HEK293 (cell line): ENCODE data around the gene TMEM222.

Experiments used
- CTCF ChIA-PET: fragments of 350-600 bp; formaldehyde crosslinking; extraction: SDS; loops from one replicate; lab custom pipeline; 2021; ENCODE audit warnings: antibody characterized with exemption; lab: Yijun Ruan, JAX
- POLR2A ChIA-PET: fragments of 300-600 bp; formaldehyde crosslinking; extraction: SDS; loops from one replicate; lab custom pipeline; 2020; ENCODE audit warnings: antibody characterized with exemption, inconsistent platforms; lab: Yijun Ruan, JAX
- H3K27ac ChIP-seq: fragments of 200-500 bp; sonication (Bioruptor generic); 2 replicates; pipeline ENCODE4 v1.5.1; 2014; ENCODE audit warnings: low read depth, low read length, control low read depth, inconsistent platforms; ENCODE audit errors: extremely low read depth
- H3K36me3 ChIP-seq, 2 experiments: fragments of 200-500 bp in 1 of 2; sonication (Bioruptor generic) in 1 of 2; 1 replicate in 1 of 2; 2 replicates in 1 of 2; pipeline ENCODE4 v1.5.1; 2014 to 2017; ENCODE audit warnings: inconsistent platforms in 2 of 2, low read length in 2 of 2; ENCODE audit not compliant: control insufficient read depth in 2 of 2, insufficient read depth in 1 of 2
- H3K4me1 ChIP-seq: fragments of 200-500 bp; sonication (Bioruptor generic); 2 replicates; pipeline ENCODE4 v1.5.1; 2014; ENCODE audit warnings: mild to moderate bottlenecking, low read length, inconsistent platforms; ENCODE audit not compliant: control insufficient read depth, insufficient read depth
- H3K4me3 ChIP-seq: 2 replicates; pipeline ENCODE4 v1.5.1; 2011; ENCODE audit warnings: low read depth, mild to moderate bottlenecking, control low read depth, low read length, moderate library complexity
- H3K9me3 ChIP-seq: fragments of 200-500 bp; sonication (Bioruptor generic); 2 replicates; pipeline ENCODE4 v1.5.1; 2014; ENCODE audit warnings: low read depth, low read length, inconsistent platforms; ENCODE audit not compliant: control insufficient read depth, insufficient read depth
- HOXA7 ChIP-seq: sonication (generic); formaldehyde crosslinking; IDR thresholded peaks from 2 replicates; pipeline ENCODE4 v1.8.1; 2022; ENCODE audit warnings: missing genetic modification reagents, borderline replicate concordance
- SALL2 ChIP-seq: fragments of 450-650 bp; formaldehyde crosslinking; IDR thresholded peaks from 2 replicates; pipeline ENCODE4 v1.5.0; 2017; ENCODE audit warnings: missing biosample characterization, mild to moderate bottlenecking, missing genetic modification characterization, borderline replicate concordance
- SCRT1 ChIP-seq: fragments of 450-650 bp; formaldehyde crosslinking; IDR thresholded peaks from 2 replicates; pipeline ENCODE4 v1.5.1; 2016; ENCODE audit warnings: missing biosample characterization, missing genetic modification characterization, borderline replicate concordance
- ZBTB44 ChIP-seq: fragments of 450-650 bp; IDR thresholded peaks from 2 replicates; pipeline ENCODE4 v1.5.1; 2018; ENCODE audit warnings: missing biosample characterization, mild to moderate bottlenecking, missing genetic modification characterization
- ZFP37 ChIP-seq: fragments of 450-650 bp; formaldehyde crosslinking; IDR thresholded peaks from 2 replicates; pipeline ENCODE4 v1.5.1; 2016; ENCODE audit warnings: missing biosample characterization, missing genetic modification characterization
- ZNF2 ChIP-seq: fragments of 450-650 bp; formaldehyde crosslinking; IDR thresholded peaks from 2 replicates; pipeline ENCODE4 v1.5.1; 2016; ENCODE audit warnings: missing biosample characterization, missing genetic modification characterization
- ZNF266 ChIP-seq: fragments of 450-650 bp; formaldehyde crosslinking; IDR thresholded peaks from 2 replicates; pipeline ENCODE4 v1.5.1; 2016; ENCODE audit warnings: missing biosample characterization, missing genetic modification characterization, low read depth
- ZNF280C ChIP-seq: fragments of 450-650 bp; formaldehyde crosslinking; IDR thresholded peaks from 2 replicates; pipeline ENCODE4 v1.5.1; 2016; ENCODE audit warnings: missing biosample characterization, missing genetic modification characterization
- ZNF585B ChIP-seq: fragments of 450-650 bp; formaldehyde crosslinking; IDR thresholded peaks from 2 replicates; pipeline ENCODE4 v1.5.1; 2016; ENCODE audit warnings: missing biosample characterization, missing genetic modification characterization
- ZNF777 ChIP-seq: fragments of 450-650 bp; formaldehyde crosslinking; IDR thresholded peaks from 2 replicates; pipeline ENCODE4 v1.5.1; 2017; ENCODE audit warnings: missing biosample characterization, missing genetic modification characterization, borderline replicate concordance
- ZNF792 ChIP-seq: fragments of 450-650 bp; formaldehyde crosslinking; IDR thresholded peaks from 2 replicates; pipeline ENCODE4 v1.5.1; 2016; ENCODE audit warnings: missing biosample characterization, missing genetic modification characterization
- ZSCAN18 ChIP-seq: fragments of 450-650 bp; formaldehyde crosslinking; IDR thresholded peaks from 2 replicates; pipeline ENCODE4 v1.5.1; 2016; ENCODE audit warnings: missing biosample characterization, missing genetic modification characterization
- TF ChIP-seq, protein P1 (sequence below): fragments of 450-650 bp; formaldehyde crosslinking; IDR thresholded peaks from 2 replicates; pipeline ENCODE4 v1.5.1; 2016; ENCODE audit warnings: missing biosample characterization, missing genetic modification characterization
- TF ChIP-seq, protein P2 (sequence below): fragments of 450-650 bp; formaldehyde crosslinking; IDR thresholded peaks from 2 replicates; pipeline ENCODE4 v1.5.1; 2017; ENCODE audit warnings: missing biosample characterization, missing genetic modification characterization

The TMEM222 gene

DNA sequence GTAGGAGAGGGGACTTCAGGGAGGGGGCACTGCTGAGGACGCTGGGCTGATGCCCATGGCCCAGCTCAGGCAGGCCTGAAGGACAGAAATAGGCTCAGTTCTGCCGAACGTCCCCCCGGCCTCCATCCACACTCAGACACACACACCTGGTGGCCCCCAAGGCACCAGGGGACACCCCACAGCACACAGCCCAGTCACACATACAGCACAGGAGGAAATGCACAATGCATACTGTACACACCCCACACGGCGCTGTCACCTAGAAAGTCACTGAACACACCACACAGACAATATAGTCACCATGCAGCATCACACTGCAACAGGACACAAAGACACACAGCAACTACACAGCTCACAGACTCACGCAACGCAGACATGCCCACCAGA is 20.4 kb downstream of the TMEM222 start:
- Histone ChIP-seq H3K9me3 (no peaks in the 10 kb centered on the region), H3K4me3 (peak overlapping the region; percentile 43)
- no peak for TF ChIP-seq ZNF777 (tag by site-specific recombination)
- TF ChIP-seq, protein P1, sequence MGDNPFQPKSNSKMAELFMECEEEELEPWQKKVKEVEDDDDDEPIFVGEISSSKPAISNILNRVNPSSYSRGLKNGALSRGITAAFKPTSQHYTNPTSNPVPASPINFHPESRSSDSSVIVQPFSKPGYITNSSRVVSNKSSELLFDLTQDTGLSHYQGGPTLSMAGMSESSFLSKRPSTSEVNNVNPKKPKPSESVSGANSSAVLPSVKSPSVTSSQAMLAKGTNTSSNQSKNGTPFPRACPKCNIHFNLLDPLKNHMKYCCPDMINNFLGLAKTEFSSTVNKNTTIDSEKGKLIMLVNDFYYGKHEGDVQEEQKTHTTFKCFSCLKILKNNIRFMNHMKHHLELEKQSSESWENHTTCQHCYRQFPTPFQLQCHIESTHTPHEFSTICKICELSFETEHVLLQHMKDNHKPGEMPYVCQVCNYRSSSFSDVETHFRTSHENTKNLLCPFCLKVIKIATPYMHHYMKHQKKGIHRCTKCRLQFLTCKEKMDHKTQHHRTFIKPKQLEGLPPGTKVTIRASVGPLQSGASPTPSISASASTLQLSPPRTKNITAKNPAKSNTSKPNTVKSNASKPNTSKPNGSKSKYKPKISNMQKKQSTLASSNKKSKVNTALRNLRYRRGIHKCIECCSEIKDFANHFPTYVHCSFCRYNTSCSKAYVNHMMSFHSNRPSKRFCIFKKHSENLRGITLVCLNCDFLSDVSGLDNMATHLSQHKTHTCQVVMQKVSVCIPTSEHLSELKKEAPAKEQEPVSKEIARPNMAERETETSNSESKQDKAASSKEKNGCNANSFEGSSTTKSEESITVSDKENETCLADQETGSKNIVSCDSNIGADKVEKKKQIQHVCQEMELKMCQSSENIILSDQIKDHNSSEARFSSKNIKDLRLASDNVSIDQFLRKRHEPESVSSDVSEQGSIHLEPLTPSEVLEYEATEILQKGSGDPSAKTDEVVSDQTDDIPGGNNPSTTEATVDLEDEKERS (tag by site-specific recombination), result no peak
- peak; percentile 53; the same call in 1 of the 2 replicates for TF ChIP-seq ZNF2
- no peak for TF ChIP-seq ZNF792 (tag by site-specific recombination)
- TF ChIP-seq ZBTB44 (tag by site-specific recombination), result no peak
- TF ChIP-seq SALL2, result 0 out of 2 replicates have a peak, but pooled peaks have one; percentile 24
- no peak for TF ChIP-seq SCRT1 (tag by site-specific recombination)
- TF ChIP-seq ZSCAN18, result no peak
- no peak for TF ChIP-seq ZNF266 (tag by site-specific recombination)
- no peak for TF ChIP-seq HOXA7 (CRISPR knock-in tag)
- TF ChIP-seq ZNF280C, result 0 out of 2 replicates have a peak, but pooled peaks have one; percentile 63
- no peak for TF ChIP-seq ZNF585B (tag by site-specific recombination)
- TF ChIP-seq, protein P2, sequence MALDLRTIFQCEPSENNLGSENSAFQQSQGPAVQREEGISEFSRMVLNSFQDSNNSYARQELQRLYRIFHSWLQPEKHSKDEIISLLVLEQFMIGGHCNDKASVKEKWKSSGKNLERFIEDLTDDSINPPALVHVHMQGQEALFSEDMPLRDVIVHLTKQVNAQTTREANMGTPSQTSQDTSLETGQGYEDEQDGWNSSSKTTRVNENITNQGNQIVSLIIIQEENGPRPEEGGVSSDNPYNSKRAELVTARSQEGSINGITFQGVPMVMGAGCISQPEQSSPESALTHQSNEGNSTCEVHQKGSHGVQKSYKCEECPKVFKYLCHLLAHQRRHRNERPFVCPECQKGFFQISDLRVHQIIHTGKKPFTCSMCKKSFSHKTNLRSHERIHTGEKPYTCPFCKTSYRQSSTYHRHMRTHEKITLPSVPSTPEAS, result no peak
- TF ChIP-seq ZFP37 (tag by site-specific recombination), result no peak
- TF ChIP-seq, all 188 proteins: peak for 3
- CTCF ChIA-PET, result interaction anchor here (0.5 to 4.6 kb wide), 6 partner anchors 10 to 866 kb away, joined by 3 to 27 read pairs (median 6); no protein-coding TSS in a partner anchor
- Histone ChIP-seq H3K36me3 (peaks cover 0 to 6% of the 10 kb centered on the region in 2 experiments; a peak in 1 of 3 replicates), H3K27ac (no peak overlapping the region; the same call in 1 of the 2 replicates), H3K4me1 (peaks cover 3% of the 10 kb centered on the region; the same call in 1 of the 2 replicates)
- POLR2A ChIA-PET, result interaction anchor here (2.2 kb wide), 1 partner anchor 23 kb away, joined by 8 read pairs; no protein-coding TSS in a partner anchor
